Fibroblast of mammary gland (primary cell): ENCODE measurements around the gene IRX3.

Experiments
- DNase-seq: peaks from one replicate; pipeline ENCODE4 v3.0.0-alpha.2; 2010; ENCODE audit warnings: low read depth
- H3K4me3 ChIP-seq: 2 replicates; pipeline ENCODE4 v1.5.1; 2011; ENCODE audit warnings: low read depth, mild to moderate bottlenecking, low read length, moderate library complexity; ENCODE audit not compliant: control insufficient read depth
- CTCF ChIP-seq: conservative IDR thresholded peaks from 2 replicates; pipeline ENCODE4 v1.5.1; 2011; ENCODE audit warnings: low read depth, low read length, inconsistent platforms; ENCODE audit not compliant: control insufficient read depth, insufficient read depth

IRX3 gene

GRCh38 chr16:54325616-54326265 lies 39.2 kb upstream of the IRX3 start:
- no peak for TF ChIP-seq CTCF
- no peak overlapping the region for H3K4me3 ChIP-seq
- no peak for DNase-seq

DNA sequence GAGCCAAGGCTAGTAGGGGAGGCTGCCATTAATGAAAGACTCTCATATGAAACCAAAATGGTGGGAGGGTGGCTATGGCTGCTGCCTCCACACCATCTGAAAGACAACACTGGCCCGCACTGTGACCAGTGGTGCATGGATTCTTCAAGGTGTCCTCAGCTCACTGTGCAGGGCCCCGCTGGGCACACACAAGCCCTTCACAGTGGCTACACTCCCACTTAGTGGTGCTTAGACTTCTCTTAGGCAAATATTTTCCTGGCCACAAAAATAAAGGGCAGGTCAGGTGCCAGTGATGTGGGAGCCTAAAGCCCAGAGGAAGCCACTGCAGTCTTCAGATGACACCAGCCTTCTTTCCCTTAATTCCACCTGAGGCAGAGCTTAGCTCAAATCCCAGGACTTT lies 38.1 kb upstream of the IRX3 start:
- TF ChIP-seq CTCF, result no peak
- no peak for DNase-seq
- H3K4me3 ChIP-seq, result no peak overlapping the region

GRCh38 chr16:54320697-54321340 lies 34.2 kb upstream of the IRX3 start:
- DNase-seq, result no peak
- TF ChIP-seq CTCF, result no peak
- no peak overlapping the region for H3K4me3 ChIP-seq

GRCh38 chr16:54318941-54319340 lies 32.4 kb upstream of the IRX3 start:
- H3K4me3 ChIP-seq, result no peak overlapping the region
- no peak for TF ChIP-seq CTCF
- DNase-seq, result peak; percentile 45

DNA sequence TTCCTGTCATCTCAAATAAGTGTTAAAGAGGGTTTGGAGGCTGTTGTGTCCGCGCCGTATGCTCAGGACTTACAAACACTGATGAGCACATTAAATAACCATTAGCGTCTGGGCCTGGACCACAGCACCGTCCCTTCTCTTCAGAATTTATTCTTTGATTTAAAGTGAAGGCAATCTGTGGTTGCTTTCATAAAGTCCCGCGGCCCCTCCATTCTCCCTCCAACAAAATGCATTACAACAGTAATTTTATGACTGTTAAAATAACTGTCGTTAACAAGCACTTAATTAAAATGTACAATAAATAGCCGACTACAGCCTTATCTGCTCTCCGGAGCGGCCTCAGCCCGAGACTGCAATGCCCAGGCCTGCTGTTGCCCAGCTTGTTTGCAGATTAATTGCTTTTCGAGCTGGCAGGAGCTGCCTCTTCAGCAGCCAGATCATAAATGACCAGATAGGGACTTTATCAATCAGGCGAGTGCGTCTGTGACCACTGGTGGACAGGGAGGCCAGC lies 30.6 kb upstream of the IRX3 start:
- no peak for TF ChIP-seq CTCF

GRCh38 chr16:54316095-54316889 lies 29.7 kb upstream of the IRX3 start:
- DNase-seq, result no peak
- H3K4me3 ChIP-seq, result no peak overlapping the region
- no peak for TF ChIP-seq CTCF

More for the DNA sequence above, 30.6 kb upstream of the IRX3 start:
- no peak overlapping the region for H3K4me3 ChIP-seq
- no peak for DNase-seq
